NCI-H446 (cell line): ENCODE measurements around the gene ZNF668.
"Not testable (repeated sequence)": the region's sequence is repeated elsewhere in the genome, so short reads cannot be mapped to it uniquely, and the experiment has no call there.

Experiments
- DNase-seq, 2 experiments: peaks; one replicate each; lab custom pipeline; 2025; lab: John Stamatoyannopoulos, UW

ZNF668 gene

DNA sequence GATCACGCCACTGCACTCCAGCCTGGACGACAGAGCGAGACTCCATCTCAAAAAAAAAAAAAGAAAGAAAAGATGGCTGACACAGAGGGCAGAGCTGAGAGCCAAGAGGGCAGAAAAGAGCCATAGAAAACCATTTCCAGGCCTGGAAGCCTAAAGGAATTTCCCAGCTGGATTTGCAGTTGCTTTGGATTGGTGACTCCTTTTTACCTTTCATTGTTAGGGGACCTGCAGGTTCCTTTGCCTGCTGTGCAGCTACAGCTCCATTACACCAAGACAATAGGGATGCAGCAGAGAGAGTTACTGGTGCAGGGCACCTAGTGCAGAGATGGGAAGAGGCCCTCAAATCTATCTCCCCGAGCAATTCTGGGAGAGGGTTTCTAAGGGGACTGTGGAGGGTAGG lies 18.4 kb downstream of the ZNF668 start:
- no peak for DNase-seq

DNA sequence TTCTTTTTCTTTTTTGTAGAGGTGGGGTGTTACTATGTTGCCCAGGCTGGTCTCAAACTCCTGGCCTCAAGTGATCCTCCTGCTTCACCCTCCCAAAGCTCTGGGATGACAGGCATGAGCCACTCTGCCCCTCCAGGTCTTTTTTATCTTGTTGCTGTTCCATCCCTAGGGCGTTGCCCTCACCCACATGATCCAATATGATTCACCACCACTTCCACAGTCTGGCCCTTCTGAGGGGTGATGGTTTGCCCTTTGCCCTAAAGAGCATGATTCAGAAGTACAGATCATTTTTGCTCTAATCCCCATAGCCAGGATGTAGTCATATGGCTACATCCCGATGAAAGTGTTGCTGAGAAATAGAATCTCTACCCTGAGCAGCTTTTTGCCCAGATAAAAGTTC lies 21.9 kb downstream of the ZNF668 start:
- DNase-seq: no peak

DNA sequence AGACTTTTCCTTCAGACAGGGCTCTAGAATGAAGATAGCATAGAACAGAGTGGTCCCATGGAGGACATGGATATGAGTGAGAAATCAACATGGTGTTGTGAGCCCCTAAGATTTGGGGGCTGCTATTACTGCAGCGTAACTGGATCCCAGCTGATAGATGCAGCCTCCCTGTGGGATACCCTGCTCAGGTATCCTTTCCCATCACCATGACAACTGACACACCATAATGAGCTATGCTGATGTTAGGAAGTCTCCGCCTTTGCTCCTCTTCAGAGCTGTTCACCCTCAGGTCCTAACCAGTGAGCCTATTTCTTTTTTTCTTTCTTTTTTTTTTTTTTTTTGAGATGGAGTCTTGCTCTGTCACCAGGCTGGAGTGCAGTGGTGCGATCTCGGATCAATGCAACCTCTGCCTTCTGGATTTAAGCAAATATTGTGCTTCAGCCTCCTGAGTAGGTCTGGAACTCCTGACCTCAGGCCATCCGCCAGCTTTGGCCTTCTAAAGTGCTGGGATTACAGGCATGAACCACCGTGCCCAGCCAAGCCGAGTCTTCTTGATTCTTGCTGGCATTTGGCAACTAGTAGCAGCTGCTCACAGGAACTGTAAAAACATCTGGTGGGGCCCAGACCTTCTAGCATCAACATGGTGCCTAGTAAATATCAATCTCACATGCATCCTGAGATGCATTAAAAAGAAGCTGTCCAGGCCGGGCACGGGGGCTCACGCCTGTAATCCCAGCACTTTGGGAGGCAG lies 23.6 kb downstream of the ZNF668 start:
- no peak for DNase-seq

DNA sequence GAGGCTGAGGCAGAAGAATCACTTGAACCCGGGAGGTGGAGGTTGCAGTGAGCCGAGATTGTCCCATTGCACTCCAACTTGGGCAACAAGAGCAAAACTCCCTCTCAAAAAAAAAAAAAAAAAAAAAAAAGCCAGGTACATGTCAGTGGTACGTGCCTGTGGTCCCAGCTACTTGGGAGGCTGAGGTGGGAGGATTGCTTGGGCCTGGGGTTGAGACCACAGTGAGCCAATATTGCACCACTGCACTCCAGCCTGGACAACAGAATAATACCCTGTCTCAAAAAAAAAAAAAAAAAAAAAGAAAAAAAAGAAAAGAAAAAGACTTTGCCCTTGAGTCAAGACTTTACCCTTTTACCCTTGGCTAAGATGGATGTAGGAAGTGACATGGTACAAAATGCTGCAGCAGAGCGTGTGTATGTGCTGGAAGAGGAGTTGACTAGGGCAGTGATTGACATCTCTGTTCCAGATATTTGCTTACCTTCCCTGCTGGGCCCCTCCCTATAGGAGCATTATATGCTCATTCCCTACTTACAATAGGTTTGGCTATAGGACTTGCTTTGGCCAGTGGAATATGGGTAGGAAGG lies 30.1 kb downstream of the ZNF668 start:
- DNase-seq: no peak

DNA sequence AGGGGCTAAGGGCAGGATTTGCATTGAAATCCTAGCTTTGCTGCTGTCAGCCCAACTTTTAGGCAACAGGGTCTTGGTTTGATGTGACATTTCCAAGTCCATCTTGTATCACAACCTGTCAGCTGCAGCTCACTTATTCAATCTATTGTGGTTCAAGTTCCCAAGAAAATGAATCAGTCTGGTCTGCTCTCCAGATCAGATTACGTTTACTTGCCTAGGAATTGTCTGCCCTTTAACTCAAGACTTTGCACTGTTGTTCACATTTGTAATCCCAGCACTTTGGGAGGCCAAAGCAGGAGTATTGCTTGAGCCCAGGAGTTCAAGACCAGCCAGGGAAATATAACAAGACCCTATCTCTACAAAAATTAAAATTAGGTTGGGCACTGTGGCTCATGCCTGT lies 30.7 kb downstream of the ZNF668 start:
- no peak for DNase-seq

DNA sequence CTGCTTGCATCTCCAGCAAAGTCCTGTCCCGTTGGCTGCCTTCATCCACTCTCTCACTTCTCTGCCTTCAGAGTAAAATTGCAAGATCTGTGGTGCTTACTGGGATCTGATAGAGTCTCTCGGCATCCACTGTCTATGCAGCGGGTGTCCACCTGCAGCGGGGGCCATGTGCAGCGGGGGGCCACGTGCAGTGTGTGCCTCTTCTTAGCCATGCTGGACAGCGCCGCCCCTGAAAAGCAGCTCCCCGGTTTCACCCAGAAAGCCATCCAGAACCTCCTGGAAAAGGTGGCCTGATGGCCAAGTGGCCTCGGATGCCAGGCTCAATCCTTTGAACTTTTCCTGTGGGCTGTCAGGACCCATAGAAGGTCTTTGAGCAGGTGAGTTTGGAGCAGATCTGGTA lies 31.2 kb downstream of the ZNF668 start:
- no peak for DNase-seq

DNA sequence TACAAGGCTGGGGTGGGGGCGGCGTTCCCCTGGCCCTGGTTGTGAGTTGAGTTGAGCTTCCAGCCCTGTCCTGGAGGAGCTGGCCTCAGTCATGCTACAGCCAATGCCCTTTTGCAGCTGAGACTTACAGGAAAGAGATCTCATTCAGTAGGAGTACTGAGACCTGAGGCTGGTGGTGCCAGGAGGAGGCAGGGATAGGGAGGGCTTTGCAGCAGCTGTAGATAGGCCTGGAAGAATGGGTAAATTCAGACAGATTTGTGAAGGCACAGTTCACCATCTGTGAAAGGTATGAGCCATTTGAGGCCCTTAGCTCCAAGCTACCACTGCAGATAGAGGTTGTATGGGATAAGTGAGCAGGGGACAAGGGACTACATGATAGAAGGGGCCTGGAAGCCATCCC lies 35.0 kb downstream of the ZNF668 start:
- no peak for DNase-seq

DNA sequence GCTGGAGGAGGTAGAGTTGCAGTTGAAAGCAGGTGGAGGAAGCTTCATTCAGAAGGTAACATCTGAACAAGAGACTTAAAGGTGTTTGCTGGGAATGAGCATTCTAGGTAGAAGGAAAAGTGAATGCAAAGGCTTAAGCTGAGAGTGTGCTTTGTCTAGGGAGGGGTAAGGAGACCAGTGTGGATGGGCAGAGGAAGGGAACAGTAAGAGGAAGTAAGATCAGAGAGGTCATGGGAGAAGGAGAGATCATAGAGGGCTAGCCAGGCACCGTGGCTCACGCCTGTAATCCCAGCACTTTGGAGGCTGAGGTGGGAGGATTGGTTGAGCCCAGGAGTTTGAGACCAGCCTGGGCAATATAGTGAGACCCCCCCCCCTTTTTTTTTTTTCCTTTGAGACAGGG lies 37.3 kb downstream of the ZNF668 start:
- no peak for DNase-seq

DNA sequence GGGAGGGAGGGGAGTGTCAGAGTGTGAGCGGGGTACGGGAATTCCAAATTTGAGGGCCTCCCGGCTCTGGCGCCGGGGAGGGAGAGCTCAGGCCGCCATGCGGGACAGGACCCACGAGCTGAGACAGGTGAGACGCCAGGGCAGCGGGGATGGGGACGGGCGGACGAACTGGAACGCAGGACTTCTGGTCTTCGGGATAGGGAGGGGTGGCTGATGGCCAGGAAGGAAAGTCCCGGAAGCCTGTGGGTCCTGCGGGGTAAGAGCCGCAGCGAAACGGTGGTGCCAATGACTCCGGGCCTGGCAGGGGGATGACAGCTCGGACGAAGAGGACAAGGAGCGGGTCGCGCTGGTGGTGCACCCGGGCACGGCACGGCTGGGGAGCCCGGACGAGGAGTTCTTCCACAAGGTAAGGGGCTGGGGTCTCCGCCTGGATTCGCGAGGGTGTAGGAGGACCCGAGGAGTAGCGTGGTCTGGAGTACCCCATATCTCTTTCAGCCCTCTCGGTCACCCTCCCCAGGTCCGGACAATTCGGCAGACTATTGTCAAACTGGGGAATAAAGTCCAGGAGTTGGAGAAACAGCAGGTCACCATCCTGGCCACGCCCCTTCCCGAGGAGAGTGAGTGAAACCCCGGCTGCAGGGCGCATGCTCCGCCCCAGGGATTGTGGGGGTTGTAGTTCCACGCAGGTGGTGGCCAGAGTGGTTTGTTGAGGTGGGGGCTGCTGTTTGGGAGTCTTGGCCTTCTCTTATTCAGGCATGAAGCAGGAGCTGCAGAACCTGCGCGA lies 40.1 kb downstream of the ZNF668 start:
- DNase-seq: peak; percentile 74 to 82

DNA sequence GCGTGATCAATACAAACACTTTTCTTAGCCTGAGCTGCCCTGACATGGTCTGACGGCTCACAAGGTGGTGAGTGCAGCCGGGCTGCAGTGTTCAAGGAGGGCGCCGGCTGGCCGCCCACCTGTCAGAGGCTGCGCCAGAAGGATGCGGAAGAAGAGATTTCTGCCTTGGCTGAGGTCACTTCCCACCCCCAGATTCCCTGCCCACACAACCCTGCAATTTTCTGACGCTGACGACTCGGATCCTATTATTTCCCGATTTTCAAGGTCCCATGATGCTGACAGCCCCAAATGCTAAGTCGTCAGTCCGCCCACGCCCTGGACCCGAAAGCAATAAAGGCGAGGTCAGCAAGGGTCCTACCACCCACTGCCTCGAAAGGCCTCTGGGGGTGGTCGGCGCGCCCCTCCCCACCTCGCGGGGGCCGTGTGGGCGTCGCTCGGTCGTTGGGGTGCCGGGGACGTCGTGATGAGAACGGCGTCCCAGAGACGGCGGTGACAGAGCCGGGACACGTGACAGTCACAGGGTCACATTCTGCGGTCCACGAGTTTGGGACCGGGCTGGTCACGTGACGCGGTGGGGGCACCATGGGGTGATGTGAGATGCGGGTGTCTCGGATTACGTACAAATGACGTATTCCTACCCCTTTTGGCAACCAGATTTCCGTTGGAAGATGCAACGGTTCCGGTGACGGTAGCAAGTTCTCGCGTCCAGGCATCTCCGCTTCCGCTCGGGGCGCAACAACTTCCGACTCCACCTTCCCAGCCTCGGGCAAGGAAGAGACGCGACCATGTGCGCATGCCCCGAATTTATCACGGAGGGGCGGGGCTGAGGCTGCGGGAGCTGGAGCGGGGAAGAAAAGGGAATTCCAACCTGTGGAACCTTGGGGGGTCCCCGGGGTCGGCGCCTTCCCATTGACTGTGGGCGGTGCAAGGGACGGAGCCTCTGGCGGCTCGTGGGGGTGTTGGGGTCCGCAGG lies 41.0 kb downstream of the ZNF668 start, which contains the start of gene STX4:
Gene STX4, plus strand, starts transcription at position 823 of the 973 bp plus-strand sequence. CDS start 248 bp downstream, outside the sequence.
- DNase-seq: peak; percentile 86 to 96

DNA sequence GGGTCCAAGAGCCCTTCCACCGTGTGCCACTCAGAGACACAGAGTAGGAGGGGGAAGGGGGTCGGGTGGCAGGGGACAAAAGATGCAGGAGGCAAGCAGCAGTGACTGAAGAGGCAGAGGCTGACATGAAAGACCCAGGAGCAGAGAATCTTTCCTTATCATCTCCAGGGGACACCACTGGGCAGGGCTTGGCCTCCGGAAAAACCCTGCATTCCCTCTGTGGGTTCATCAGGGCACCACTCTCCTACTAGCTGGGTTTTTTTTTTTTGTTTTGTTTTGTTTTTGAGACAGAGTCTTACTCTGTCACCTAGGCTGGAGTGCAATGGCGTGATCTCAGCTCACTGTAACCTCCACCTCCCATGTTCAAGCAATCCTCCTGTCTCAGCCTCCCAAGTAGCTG lies 42.8 kb downstream of the ZNF668 start:
- DNase-seq: no peak

DNA sequence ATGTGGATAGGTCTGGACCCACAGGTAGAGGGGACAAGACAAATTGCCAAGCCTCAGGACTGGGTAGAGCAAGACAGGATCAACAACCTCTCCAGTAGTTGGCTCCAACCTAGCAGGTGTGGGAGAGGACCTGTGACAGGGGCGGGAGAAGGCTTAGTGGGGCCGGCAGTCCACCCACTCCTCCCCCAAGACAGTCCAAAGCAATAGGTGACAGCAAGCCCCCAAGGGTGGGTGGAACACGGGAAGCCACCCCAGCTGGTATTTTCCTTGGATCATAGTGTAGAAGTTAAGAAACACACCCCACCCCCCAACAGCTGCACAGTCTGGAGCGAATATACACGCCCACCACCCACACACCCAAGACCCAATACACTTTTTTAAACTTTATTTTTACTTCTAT lies 44.8 kb downstream of the ZNF668 start:
- DNase-seq: no peak

DNA sequence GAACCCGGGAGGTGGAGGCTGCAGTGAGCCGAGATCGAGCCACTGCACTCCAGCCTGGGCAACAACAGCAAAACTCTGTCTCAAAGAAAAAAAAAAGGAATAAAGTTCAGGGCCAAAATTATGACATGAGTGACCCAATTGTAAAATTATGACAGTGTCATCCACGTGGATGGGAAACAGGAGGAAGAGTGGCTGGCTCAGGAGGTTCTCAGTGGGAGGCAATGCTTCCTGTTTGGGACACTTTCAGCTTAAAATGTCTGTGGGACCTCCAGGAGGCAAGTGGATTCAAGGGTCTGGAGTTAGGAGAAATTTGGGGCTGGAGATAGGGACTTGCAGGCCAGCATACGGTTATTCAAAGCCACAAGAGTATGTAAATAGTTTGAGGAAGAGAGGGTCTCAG lies 48.7 kb downstream of the ZNF668 start:
- no peak for DNase-seq

DNA sequence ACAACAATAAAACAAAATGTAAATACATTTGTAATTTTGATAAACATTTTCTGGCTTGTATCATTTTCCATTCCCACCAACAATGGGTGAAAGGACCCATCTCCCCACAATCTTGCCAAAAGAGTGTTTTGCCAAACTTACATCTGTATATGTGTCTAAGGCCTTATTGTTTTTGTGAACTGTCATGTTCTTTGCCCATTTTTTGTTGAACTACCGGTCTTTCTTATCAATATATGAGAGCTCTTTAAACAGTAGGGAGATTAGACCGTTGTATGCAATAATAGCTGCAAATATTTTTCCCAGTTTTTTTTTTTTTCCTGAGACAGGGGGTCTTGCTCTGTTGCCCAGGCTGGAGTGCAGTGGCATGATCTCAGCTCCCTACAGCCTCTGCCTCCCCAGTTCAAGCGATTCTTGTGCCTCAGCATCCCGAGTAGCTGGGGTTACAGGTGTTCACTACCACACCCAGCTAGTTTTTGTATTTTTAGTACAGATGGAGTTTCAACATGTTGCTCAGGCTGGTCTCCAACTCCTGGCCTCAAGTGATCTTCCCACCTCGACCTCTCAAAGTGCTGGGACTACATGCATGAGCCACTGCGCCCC lies 50.3 kb downstream of the ZNF668 start:
- no peak for DNase-seq

DNA sequence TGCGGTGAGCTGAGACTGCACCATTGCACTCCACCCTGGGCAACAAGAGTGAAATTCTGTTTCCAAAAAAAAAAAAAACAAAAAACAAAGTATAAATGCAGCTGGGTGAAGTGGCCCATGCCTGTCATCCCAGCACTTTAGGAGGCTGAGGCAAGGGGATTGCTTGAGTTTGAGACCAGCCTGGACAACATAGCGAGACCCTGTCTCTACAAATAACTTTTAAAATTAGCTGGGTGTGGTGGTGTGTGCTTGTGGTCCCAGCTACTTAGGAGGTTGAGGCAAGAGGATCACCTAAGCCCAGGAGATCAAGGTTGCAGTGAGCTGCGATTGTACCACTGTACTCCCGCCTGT lies 50.8 kb downstream of the ZNF668 start:
- no peak for DNase-seq

DNA sequence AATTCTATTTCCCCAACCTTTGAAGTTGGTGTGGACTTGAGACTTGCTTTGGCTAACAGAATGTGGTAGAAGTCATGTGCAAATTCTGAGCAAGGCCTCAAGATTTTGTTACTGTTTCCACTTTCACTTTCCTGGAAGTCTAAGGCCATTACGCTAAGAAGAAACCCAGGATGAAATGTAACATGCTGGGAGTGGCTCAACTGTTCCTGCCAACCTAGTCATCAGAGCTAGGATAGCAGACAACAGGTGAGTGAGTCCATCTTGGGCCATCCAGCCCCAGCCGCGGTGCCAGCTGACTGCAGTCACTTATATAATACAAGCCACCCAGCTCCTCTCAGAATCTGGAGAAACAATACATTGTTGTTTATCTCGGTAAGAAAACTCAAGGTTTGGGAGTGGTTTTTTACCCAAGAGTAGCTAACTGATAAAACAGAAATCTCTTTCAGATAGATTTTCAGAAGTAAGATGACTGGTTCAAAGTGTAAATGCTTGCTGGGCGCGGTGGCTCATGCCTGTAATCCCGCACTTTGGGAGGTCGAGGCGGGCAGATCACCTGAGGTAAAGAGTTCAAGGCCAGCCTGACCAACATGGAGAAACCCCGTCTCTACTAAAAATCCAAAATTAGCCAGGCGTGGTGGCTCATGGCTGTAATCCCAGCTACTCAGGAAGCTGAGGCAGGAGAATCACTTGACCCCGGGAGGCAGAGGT lies 51.3 kb downstream of the ZNF668 start:
- DNase-seq: no peak

DNA sequence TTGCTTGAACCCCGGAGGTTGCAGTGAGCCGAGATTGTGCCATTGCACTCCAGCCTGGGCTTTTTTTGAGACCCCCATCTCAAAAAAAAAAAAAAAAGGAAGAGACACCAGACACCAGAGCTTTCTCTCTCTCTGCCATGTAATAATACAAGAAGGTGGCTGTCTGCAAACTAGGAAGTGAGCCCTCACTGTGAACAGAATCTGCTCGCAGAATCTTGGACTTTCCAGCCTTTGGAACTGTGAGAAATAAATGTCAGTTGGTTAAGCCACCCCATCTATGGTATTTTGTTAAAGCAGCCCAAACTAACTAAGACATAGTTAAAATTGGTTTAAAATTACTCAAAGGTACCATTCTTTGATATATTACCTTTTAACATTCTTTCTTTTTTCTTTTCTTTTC lies 53.5 kb downstream of the ZNF668 start:
- no peak for DNase-seq

DNA sequence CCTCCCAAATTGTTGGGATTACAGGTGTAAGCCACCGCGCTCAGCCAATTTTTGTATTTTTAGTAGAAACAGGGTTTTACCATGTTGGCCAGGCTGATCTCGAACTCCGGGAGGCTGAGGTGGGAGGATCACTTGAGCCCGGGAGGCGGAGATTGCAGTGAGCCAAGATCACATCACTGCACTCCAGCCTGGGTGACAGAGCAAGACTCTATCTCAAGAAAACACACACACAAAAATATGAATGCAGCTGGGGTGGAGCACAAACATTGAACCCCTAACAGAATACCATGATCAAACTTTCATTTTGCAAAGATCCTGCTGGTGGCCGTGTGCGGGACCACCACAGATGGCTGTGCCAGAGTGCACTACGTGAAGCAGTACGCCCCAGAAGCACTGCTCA lies 56.3 kb downstream of the ZNF668 start:
- not testable (repeated sequence) for DNase-seq

DNA sequence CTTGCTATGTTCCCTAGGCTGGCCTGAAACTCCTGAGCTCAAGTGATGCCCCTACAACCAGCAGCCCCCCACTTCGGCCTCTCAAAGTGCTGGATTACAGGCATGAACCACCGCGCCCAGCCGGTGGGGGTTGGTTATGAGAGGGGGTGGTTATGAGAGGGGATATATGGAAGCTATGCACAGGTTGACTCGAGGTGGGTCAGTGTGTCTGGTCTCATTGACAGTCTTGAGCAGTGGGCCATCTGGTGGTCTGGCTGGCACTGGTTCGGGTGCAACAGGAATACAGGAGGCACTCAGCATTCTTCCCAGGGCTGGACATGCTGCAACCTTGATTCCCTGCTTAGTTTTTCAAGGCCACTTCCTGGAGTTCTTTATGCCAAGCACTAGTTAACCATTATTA lies 58.0 kb downstream of the ZNF668 start:
- no peak for DNase-seq

DNA sequence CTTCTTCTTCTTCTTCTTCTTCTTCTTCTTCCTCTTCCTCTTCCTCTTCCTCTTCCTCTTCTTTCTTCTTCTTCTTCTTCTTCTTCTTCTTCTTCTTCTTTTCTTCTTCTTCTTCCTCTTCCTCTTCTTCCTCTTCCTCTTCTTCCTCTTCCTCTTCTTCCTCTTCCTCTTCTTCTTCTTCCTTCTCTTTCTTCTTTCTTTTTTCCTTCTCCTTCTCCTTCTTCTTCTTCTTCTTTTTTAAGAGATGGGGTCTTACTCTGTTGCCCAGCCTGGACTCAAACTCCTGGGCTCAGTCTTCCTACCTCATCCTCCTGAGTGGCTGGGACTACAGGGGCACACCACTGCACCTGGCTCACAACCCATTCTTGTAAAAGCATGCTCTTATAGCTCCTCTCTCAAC lies 60.7 kb downstream of the ZNF668 start:
- DNase-seq: not testable (repeated sequence)

DNA sequence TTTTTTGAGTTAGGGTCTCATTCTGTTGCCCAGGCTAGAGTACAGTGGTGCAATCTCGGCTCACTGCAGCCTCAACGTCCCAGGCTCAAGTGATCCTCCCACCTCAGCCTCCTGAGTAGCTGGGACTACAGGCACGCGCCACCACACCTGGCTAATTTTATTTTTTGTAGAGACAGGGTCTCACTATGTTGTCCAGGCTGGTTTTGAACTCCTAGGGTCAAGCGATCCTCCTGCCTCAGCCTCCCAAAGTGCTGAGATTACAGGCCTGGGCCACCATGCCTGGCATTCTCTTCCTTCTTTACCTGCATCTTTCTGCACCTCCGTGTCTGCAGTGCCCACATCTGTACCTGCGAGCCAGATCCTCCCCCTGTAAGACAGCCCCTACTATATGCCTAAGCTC lies 62.2 kb downstream of the ZNF668 start:
- DNase-seq: not testable (repeated sequence)
